Ishikawa (cell line): ENCODE measurements around the gene DTD1.

Source experiments
- CEBPB ChIP-seq: IDR thresholded peaks from 2 replicates; pipeline ENCODE4 v1.6.1; 2012
- CREB1 ChIP-seq: IDR thresholded peaks from 2 replicates; pipeline ENCODE4 v1.6.1; 2012; ENCODE audit warnings: low read depth
- EP300 ChIP-seq: IDR thresholded peaks from 2 replicates; pipeline ENCODE4 v1.6.1; 2012; ENCODE audit warnings: borderline replicate concordance
- FOXM1 ChIP-seq: IDR thresholded peaks from 2 replicates; pipeline ENCODE4 v1.6.1; 2012; ENCODE audit warnings: low read depth, borderline replicate concordance
- NFIC ChIP-seq: IDR thresholded peaks from 2 replicates; pipeline ENCODE4 v1.6.1; 2012
- RAD21 ChIP-seq: IDR thresholded peaks from 2 replicates; pipeline ENCODE4 v1.6.1; 2012; ENCODE audit warnings: low read depth
- TAF1 ChIP-seq: IDR thresholded peaks from 2 replicates; pipeline ENCODE4 v1.6.1; 2012; ENCODE audit warnings: low read depth, mild to moderate bottlenecking
- YY1 ChIP-seq: IDR thresholded peaks from 2 replicates; pipeline ENCODE4 v1.6.1; 2012; ENCODE audit warnings: low read depth
- TF ChIP-seq, protein P1 (sequence below): IDR thresholded peaks from 2 replicates; pipeline ENCODE4 v1.6.1; 2012

GRCh38 chr20:18571578-18571977 lies 16.3 kb upstream of the DTD1 start:
- no peak for TF ChIP-seq EP300
- no peak for TF ChIP-seq TAF1
- TF ChIP-seq CEBPB: no peak
- TF ChIP-seq, protein P1, sequence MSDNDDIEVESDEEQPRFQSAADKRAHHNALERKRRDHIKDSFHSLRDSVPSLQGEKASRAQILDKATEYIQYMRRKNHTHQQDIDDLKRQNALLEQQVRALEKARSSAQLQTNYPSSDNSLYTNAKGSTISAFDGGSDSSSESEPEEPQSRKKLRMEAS: no peak
- no peak for TF ChIP-seq RAD21
- no peak for TF ChIP-seq YY1
- no peak for TF ChIP-seq NFIC
- TF ChIP-seq FOXM1: no peak
- no peak for TF ChIP-seq CREB1
